MCF 10A (cell line): ENCODE results near the gene TMEM42. TPM values are rescaled to one million over a fixed set of nuclear protein-coding genes. Genes with fewer than 3 reads are reported as not detected.

ENCODE experiments used
- total RNA-seq: library from RNA; stranded (reverse); gene quantifications from 2 replicates; pipeline ENCODE4 v1.2.3, GENCODE V29; 2022

Gene TMEM42
- total RNA-seq, 1 experiment from 2014 or later, result 27.6 TPM

Other genes starting within 250 kb of the TMEM42 start
- 15.6 and 15.8 TPM in 2 replicates for gene ZNF197, start 236.9 kb upstream of the TMEM42 start, total RNA-seq
- gene ZNF35, start 213.2 kb upstream of the TMEM42 start, total RNA-seq, result 9.9 and 12.7 TPM in 2 replicates
- gene ZNF502, start 149.3 kb upstream of the TMEM42 start, total RNA-seq, result 2.4 and 2.8 TPM in 2 replicates
- 0.17 and 0.40 TPM in 2 replicates for gene ZNF501, start 132.3 kb upstream of the TMEM42 start, total RNA-seq
- gene KIAA1143, start 100.3 kb upstream of the TMEM42 start, total RNA-seq, result 17.7 and 18.2 TPM in 2 replicates
- 5.6 and 10.6 TPM in 2 replicates for gene KIF15, start 100.1 kb upstream of the TMEM42 start, total RNA-seq
- 1.1 and 2.5 TPM in 2 replicates for gene TGM4, start 12.7 kb downstream of the TMEM42 start, total RNA-seq
- gene ZDHHC3, start 114.3 kb downstream of the TMEM42 start, total RNA-seq, result 37.7 and 40.1 TPM in 2 replicates
- gene EXOSC7, start 114.3 kb downstream of the TMEM42 start, total RNA-seq, result 59.7 and 73.3 TPM in 2 replicates
- not detected in 2 replicates for gene CLEC3B, start 164.4 kb downstream of the TMEM42 start, total RNA-seq